GM10248 (cell line): Measurements from ENCODE around the gene ZNF107.

Experiments used
- CTCF ChIA-PET: fragments of 300-600 bp; sonication (Branson Sonifier 250); formaldehyde crosslinking; extraction: SDS; loops from one replicate; lab custom pipeline; 2021; ENCODE audit warnings: antibody characterized with exemption; lab: Yijun Ruan, JAX
- POLR2A ChIA-PET: fragments of 350-650 bp; sonication (Branson Sonifier 250); formaldehyde crosslinking; extraction: SDS; loops from one replicate; lab custom pipeline; 2020; ENCODE audit warnings: antibody characterized with exemption; lab: Yijun Ruan, JAX
- DNase-seq: peaks from one replicate; pipeline ENCODE4 v3.0.0; 2012; ENCODE audit errors: extremely low spot score
- TF ChIP-seq, protein P1 (sequence below): IDR thresholded peaks from 2 replicates; pipeline ENCODE4 v1.5.1; 2012; ENCODE audit warnings: mild to moderate bottlenecking, low read depth; ENCODE audit errors: extremely low read depth, missing control alignments, control extremely low read depth

Gene ZNF107

DNA sequence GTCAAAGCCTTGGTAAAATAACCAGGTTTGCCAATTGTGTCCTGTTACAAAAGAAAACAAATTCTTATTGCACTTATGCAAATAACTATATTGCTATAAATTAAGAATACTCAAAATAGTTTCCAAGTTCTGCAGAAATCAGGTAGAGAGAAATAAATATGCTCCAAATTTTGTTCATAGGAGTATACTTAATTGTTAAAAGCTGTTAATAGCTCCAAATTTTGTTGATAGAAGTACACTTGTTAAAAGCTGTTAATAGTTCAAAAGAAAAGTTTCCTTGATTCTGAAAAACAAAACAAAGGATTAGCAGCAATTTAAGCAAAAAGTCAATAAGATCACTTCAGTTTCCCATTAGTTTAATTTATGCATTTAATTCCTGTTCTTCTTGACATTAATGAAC is 81.9 kb downstream of the ZNF107 start:
- POLR2A ChIA-PET: no interaction called here
- TF ChIP-seq, protein P1, sequence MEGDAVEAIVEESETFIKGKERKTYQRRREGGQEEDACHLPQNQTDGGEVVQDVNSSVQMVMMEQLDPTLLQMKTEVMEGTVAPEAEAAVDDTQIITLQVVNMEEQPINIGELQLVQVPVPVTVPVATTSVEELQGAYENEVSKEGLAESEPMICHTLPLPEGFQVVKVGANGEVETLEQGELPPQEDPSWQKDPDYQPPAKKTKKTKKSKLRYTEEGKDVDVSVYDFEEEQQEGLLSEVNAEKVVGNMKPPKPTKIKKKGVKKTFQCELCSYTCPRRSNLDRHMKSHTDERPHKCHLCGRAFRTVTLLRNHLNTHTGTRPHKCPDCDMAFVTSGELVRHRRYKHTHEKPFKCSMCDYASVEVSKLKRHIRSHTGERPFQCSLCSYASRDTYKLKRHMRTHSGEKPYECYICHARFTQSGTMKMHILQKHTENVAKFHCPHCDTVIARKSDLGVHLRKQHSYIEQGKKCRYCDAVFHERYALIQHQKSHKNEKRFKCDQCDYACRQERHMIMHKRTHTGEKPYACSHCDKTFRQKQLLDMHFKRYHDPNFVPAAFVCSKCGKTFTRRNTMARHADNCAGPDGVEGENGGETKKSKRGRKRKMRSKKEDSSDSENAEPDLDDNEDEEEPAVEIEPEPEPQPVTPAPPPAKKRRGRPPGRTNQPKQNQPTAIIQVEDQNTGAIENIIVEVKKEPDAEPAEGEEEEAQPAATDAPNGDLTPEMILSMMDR: no peak
- no peak for DNase-seq
- CTCF ChIA-PET: no interaction called here

DNA sequence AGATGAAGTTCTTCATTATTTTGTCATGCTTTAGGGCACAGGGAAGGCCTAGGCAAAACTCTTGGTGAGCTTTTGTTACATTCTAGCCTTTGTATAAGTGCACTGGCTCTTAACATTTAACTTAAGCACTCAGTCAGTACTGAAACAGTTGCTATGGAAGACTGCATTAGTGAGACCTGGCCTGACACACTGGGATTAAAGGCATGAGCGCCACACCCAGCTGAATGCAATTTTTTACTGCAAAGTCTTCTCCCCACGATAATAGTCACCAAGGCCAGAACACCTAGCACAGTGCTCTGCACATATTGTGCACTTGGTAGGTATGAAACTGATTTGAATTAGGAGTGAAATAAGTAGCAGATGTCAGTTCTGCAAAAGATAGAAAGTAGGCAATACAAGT is 87.1 kb downstream of the ZNF107 start:
- ChIA-PET CTCF (no interaction called here), POLR2A (no interaction called here)
- no peak for DNase-seq
- TF ChIP-seq, protein P1: no peak

DNA sequence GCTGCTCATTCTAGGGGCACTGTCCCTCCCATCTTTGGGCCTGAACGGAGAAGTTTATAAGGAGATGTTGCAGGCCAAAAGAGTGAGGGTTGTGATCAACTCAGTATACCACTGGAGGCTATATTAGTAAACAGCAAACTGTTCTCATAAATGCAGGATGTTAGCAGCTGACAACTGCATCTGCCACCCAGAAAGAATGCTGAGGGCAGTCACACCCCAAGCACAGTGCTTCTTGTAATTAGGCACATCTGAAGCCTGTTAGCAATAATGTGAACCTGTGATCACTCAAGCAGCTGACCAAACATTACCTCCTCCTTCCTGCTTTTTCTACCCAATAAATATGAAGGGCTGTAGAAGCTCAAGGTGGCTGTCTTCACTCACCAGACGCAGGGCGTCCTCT is 89.9 kb downstream of the ZNF107 start:
- ChIA-PET CTCF (no interaction called here), POLR2A (no interaction called here)
- TF ChIP-seq, protein P1: no peak
- DNase-seq: no peak

DNA sequence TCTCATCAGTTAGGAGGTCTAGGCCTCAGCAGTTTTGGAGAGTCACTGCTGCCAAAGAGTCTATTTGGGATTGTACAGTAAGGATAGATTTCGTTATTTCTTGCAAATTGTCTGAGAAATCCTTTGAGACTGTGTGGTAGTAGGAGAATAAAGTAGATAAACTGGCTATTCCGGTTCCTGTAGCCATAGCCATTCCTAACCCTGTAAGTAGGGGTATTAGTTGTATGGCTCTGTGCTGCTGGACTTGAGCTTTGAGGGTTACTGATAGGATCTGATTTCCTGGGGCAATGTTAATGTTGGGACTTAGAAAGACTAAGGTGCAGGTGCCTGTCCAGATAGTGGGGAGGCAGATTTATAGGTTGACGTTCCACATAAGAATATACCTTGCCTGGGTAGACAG is 92.2 kb downstream of the ZNF107 start:
- CTCF ChIA-PET: no interaction called here
- TF ChIP-seq, protein P1: no peak
- no peak for DNase-seq
- POLR2A ChIA-PET: no interaction called here
